CD1c-positive myeloid dendritic cell (primary cell): ENCODE results near the gene MAGI2.
A peak's percentile ranks its signal among the peaks of the same experiment; 100 is the strongest.

Experiments used
- DNase-seq: peaks from one replicate; pipeline ENCODE4 v3.0.0-alpha.2; 2016; ENCODE audit errors: extremely low spot score

MAGI2 gene

GRCh38 chr7:78792006-78792405, 661.5 kb downstream of the MAGI2 start:
- no peak for DNase-seq

GRCh38 chr7:78788464-78788863, 665.0 kb downstream of the MAGI2 start:
- DNase-seq = no peak

- DNase-seq = no peak
Measured at GRCh38 chr7:78787854-78788253, 665.6 kb downstream of the MAGI2 start.

GRCh38 chr7:78786055-78786454, 667.4 kb downstream of the MAGI2 start:
- DNase-seq = no peak

- no peak for DNase-seq
Measured at GRCh38 chr7:78783179-78783962, 670.1 kb downstream of the MAGI2 start.

GRCh38 chr7:78780560-78780959, 672.9 kb downstream of the MAGI2 start:
- no peak for DNase-seq

GRCh38 chr7:78779788-78780187, 673.7 kb downstream of the MAGI2 start:
- DNase-seq = no peak

GRCh38 chr7:78777829-78778228, 675.6 kb downstream of the MAGI2 start:
- DNase-seq = no peak

- no peak for DNase-seq
Measured at GRCh38 chr7:78770422-78771410, 682.8 kb downstream of the MAGI2 start.

- DNase-seq = peak; percentile 49
Measured at GRCh38 chr7:78769481-78770101, 683.9 kb downstream of the MAGI2 start.

- no peak for DNase-seq
Measured at GRCh38 chr7:78768859-78769258, 684.6 kb downstream of the MAGI2 start.

- DNase-seq = no peak
Measured at GRCh38 chr7:78765943-78766729, 687.3 kb downstream of the MAGI2 start.

GRCh38 chr7:78764571-78764970, 688.9 kb downstream of the MAGI2 start:
- DNase-seq = no peak

GRCh38 chr7:78762625-78763024, 690.8 kb downstream of the MAGI2 start:
- DNase-seq = no peak

GRCh38 chr7:78760620-78761355, 692.7 kb downstream of the MAGI2 start:
- DNase-seq = no peak

- no peak for DNase-seq
Measured at GRCh38 chr7:78752554-78752953, 700.9 kb downstream of the MAGI2 start.

GRCh38 chr7:78751253-78751652, 702.2 kb downstream of the MAGI2 start:
- DNase-seq = no peak

GRCh38 chr7:78749052-78749746, 704.3 kb downstream of the MAGI2 start:
- DNase-seq = no peak

GRCh38 chr7:78747592-78747991, 705.9 kb downstream of the MAGI2 start:
- no peak for DNase-seq

GRCh38 chr7:78746301-78746700, 707.2 kb downstream of the MAGI2 start:
- no peak for DNase-seq
